Skeletal muscle satellite cell (primary cell): ENCODE measurements around the gene SMARCA4.
A peak's percentile ranks its signal among the peaks of the same experiment; 100 is the strongest.

Experiments used
- H3K27me3 ChIP-seq: 2 replicates; pipeline ENCODE4 v1.7.0; 2013; ENCODE audit warnings: low read length; ENCODE audit not compliant: control insufficient read depth, insufficient read depth
- H3K36me3 ChIP-seq: 2 replicates; pipeline ENCODE4 v1.7.0; 2013; ENCODE audit warnings: mild to moderate bottlenecking, control low read depth, low read length; ENCODE audit not compliant: insufficient read depth
- H3K4me1 ChIP-seq: 2 replicates; pipeline ENCODE4 v1.7.0; 2013; ENCODE audit warnings: low read length; ENCODE audit not compliant: control insufficient read depth, insufficient read depth
- H3K4me2 ChIP-seq: 2 replicates; pipeline ENCODE4 v1.7.0; 2013; ENCODE audit warnings: mild to moderate bottlenecking, low read length
- H3K4me3 ChIP-seq: 2 replicates; pipeline ENCODE4 v1.7.0; 2013; ENCODE audit warnings: low read length
- H3K9ac ChIP-seq: 2 replicates; pipeline ENCODE4 v1.7.0; 2013; ENCODE audit warnings: mild to moderate bottlenecking, low read depth, low read length, moderate library complexity
- H3K9me3 ChIP-seq: replicated peaks from 2 replicates; pipeline ENCODE4 v1.7.0; 2013; ENCODE audit warnings: mild to moderate bottlenecking, control low read depth, low read length

SMARCA4 gene

GRCh38 chr19:10966809-10967208, 6.0 kb downstream of the SMARCA4 start:
- peaks cover 22% of the 10 kb centered on the region for H3K4me1 ChIP-seq
- no peaks in the 10 kb centered on the region for H3K36me3 ChIP-seq
- no peak overlapping the region for H3K4me2 ChIP-seq
- H3K9ac ChIP-seq = no peak overlapping the region
- H3K9me3 ChIP-seq = no peaks in the 10 kb centered on the region
- H3K27me3 ChIP-seq = no peaks in the 10 kb centered on the region
- H3K4me3 ChIP-seq = no peak overlapping the region

GRCh38 chr19:10968527-10969135, 7.8 kb downstream of the SMARCA4 start:
- Histone ChIP-seq H3K9ac (no peak overlapping the region), H3K36me3 (no peaks in the 10 kb centered on the region), H3K27me3 (no peaks in the 10 kb centered on the region), H3K4me3 (no peak overlapping the region), H3K4me1 (peaks cover 8% of the 10 kb centered on the region), H3K9me3 (no peaks in the 10 kb centered on the region), H3K4me2 (no peak overlapping the region)

- H3K9me3 ChIP-seq = no peaks in the 10 kb centered on the region
- H3K4me3 ChIP-seq = no peak overlapping the region
- H3K27me3 ChIP-seq = no peaks in the 10 kb centered on the region
- H3K4me1 ChIP-seq = peaks cover 13% of the 10 kb centered on the region
- no peak overlapping the region for H3K4me2 ChIP-seq
- H3K36me3 ChIP-seq = no peaks in the 10 kb centered on the region
- H3K9ac ChIP-seq = no peak overlapping the region
Measured at GRCh38 chr19:10971107-10971726, 10.4 kb downstream of the SMARCA4 start.

GRCh38 chr19:10975374-10976130, 14.7 kb downstream of the SMARCA4 start:
- H3K27me3 ChIP-seq = no peaks in the 10 kb centered on the region
- no peaks in the 10 kb centered on the region for H3K36me3 ChIP-seq
- no peaks in the 10 kb centered on the region for H3K9me3 ChIP-seq
- H3K4me1 ChIP-seq = peaks cover 36% of the 10 kb centered on the region
- H3K4me3 ChIP-seq = peak overlapping the region; percentile 15
- peak overlapping the region; percentile 64 for H3K4me2 ChIP-seq
- H3K9ac ChIP-seq = peak overlapping the region; percentile 34

- Histone ChIP-seq H3K9ac (peak overlapping the region; percentile 34), H3K9me3 (no peaks in the 10 kb centered on the region), H3K27me3 (no peaks in the 10 kb centered on the region), H3K4me1 (peaks cover 36% of the 10 kb centered on the region), H3K36me3 (peaks cover 4% of the 10 kb centered on the region), H3K4me2 (peak overlapping the region; percentile 64), H3K4me3 (no peak overlapping the region)
Measured at GRCh38 chr19:10976131-10976892, 15.5 kb downstream of the SMARCA4 start.

GRCh38 chr19:10977742-10978092, 16.9 kb downstream of the SMARCA4 start:
- Histone ChIP-seq H3K9me3 (no peaks in the 10 kb centered on the region), H3K36me3 (peaks cover 11% of the 10 kb centered on the region), H3K4me3 (no peak overlapping the region), H3K4me1 (peaks cover 36% of the 10 kb centered on the region), H3K4me2 (no peak overlapping the region), H3K9ac (no peak overlapping the region), H3K27me3 (no peaks in the 10 kb centered on the region)

GRCh38 chr19:10979951-10980381, 19.1 kb downstream of the SMARCA4 start:
- Histone ChIP-seq H3K27me3 (no peaks in the 10 kb centered on the region), H3K9me3 (no peaks in the 10 kb centered on the region), H3K36me3 (peaks cover 25% of the 10 kb centered on the region), H3K4me2 (peak overlapping the region; percentile 30), H3K4me1 (peaks cover 35% of the 10 kb centered on the region), H3K4me3 (no peak overlapping the region), H3K9ac (no peak overlapping the region)

GRCh38 chr19:10981252-10981895, 20.5 kb downstream of the SMARCA4 start:
- Histone ChIP-seq H3K4me1 (peaks cover 21% of the 10 kb centered on the region), H3K27me3 (no peaks in the 10 kb centered on the region), H3K4me3 (no peak overlapping the region), H3K9ac (no peak overlapping the region), H3K9me3 (no peaks in the 10 kb centered on the region), H3K4me2 (no peak overlapping the region), H3K36me3 (peaks cover 38% of the 10 kb centered on the region)

- no peaks in the 10 kb centered on the region for H3K27me3 ChIP-seq
- no peaks in the 10 kb centered on the region for H3K9me3 ChIP-seq
- H3K36me3 ChIP-seq = peaks cover 50% of the 10 kb centered on the region
- H3K4me1 ChIP-seq = peaks cover 8% of the 10 kb centered on the region
- no peak overlapping the region for H3K4me3 ChIP-seq
- no peak overlapping the region for H3K4me2 ChIP-seq
- no peak overlapping the region for H3K9ac ChIP-seq
Measured at GRCh38 chr19:10983026-10983425, 22.2 kb downstream of the SMARCA4 start.

- no peaks in the 10 kb centered on the region for H3K9me3 ChIP-seq
- no peak overlapping the region for H3K9ac ChIP-seq
- H3K4me1 ChIP-seq = peaks cover 8% of the 10 kb centered on the region
- no peak overlapping the region for H3K4me2 ChIP-seq
- H3K36me3 ChIP-seq = peaks cover 62% of the 10 kb centered on the region
- no peak overlapping the region for H3K4me3 ChIP-seq
- no peaks in the 10 kb centered on the region for H3K27me3 ChIP-seq
Measured at GRCh38 chr19:10984166-10984735, 23.4 kb downstream of the SMARCA4 start.

GRCh38 chr19:10985502-10985901, 24.7 kb downstream of the SMARCA4 start:
- Histone ChIP-seq H3K9me3 (no peaks in the 10 kb centered on the region), H3K36me3 (peaks cover 67% of the 10 kb centered on the region), H3K4me1 (no peaks in the 10 kb centered on the region), H3K4me2 (no peak overlapping the region), H3K27me3 (no peaks in the 10 kb centered on the region), H3K4me3 (no peak overlapping the region), H3K9ac (no peak overlapping the region)
